Tibial nerve (tissue), 4 donors: ENCODE measurements around the gene SPCS1. TPM values are rescaled to one million over a fixed set of nuclear protein-coding genes. Genes with fewer than 3 reads are reported as not detected.
"Not testable (repeated sequence)": the region's sequence is repeated elsewhere in the genome, so short reads cannot be mapped to it uniquely, and the experiment has no call there.

Source experiments
- DNase-seq, 2 donors: peaks; one replicate each; pipeline ENCODE4 v3.0.0-alpha.2; 2019; ENCODE audit warnings: low spot score in 2 of 2
- H3K27ac ChIP-seq, 4 donors: fragments of 200-600 bp; sonication (generic) in 3 of 4; one replicate each; pipeline ENCODE4 v1.5.1; 2017 to 2019; ENCODE audit warnings: mild to moderate bottlenecking in 1 of 4
- H3K27me3 ChIP-seq, 2 donors: fragments of 200-600 bp; sonication (generic) in 1 of 2; one replicate each; pipeline versions ENCODE4 v1.5.1 to v1.6.0; 2017 to 2019
- H3K36me3 ChIP-seq, 3 donors: fragments of 200-600 bp; sonication (generic); one replicate each; pipeline ENCODE4 v1.5.1; 2018 to 2019
- H3K4me1 ChIP-seq, 4 donors: fragments of 200-600 bp; sonication (generic) in 3 of 4; one replicate each; pipeline ENCODE4 v1.5.1; 2017 to 2019
- H3K4me3 ChIP-seq, 4 donors: fragments of 200-600 bp; sonication (generic) in 3 of 4; one replicate each; pipeline ENCODE4 v1.5.1; 2017 to 2019; ENCODE audit warnings: mild to moderate bottlenecking in 1 of 4, moderate library complexity in 1 of 4
- H3K9me3 ChIP-seq, 4 donors: fragments of 200-600 bp; sonication (generic) in 3 of 4; one replicate each; pipeline ENCODE4 v1.5.1; 2017 to 2019
- CTCF ChIP-seq, 5 experiments: fragments of 200-600 bp in 3 of 5; fragments of 450-650 bp in 2 of 5; sonication (generic) in 3 of 5; IDR thresholded peaks; one replicate each; pipeline ENCODE4 v1.5.1; 2016 to 2019; ENCODE audit warnings: antibody characterized with exemption in 5 of 5, mild to moderate bottlenecking in 3 of 5, moderate library complexity in 2 of 5
- EP300 ChIP-seq, 2 donors: sonication (generic); formaldehyde crosslinking; IDR thresholded peaks; one replicate each; pipeline ENCODE4 v1.6.1; 2017; ENCODE audit warnings: antibody characterized with exemption in 2 of 2, mild to moderate bottlenecking in 1 of 2
- POLR2A ChIP-seq, 2 donors: fragments of 450-650 bp; IDR thresholded peaks; one replicate each; pipeline ENCODE4 v1.6.1; 2017; ENCODE audit warnings: antibody characterized with exemption in 2 of 2, mild to moderate bottlenecking in 2 of 2, moderate library complexity in 2 of 2
- WGBS, 2 donors: methylation state at CpG; one replicate each; pipeline ENCODE4 v1.1.5; 2018; 5-methylcytosine and 5-hydroxymethylcytosine counted together
- total RNA-seq, 4 donors: library from RNA; depleted of rRNA; stranded (reverse); fragments of >200 nt; gene quantifications; one replicate each; pipeline ENCODE4 v1.1.0, GENCODE V29; 2016

The SPCS1 gene
- total RNA-seq, result 100 to 1,000 TPM in 1 of 4 donors, 10 to 100 TPM in 3; 58.8 to 123 (median 77.4) TPM

- TF ChIP-seq EP300 (IDR thresholded peaks at IDR 0.05) (peak; percentile 59 to 88), POLR2A (IDR thresholded peaks at IDR 0.05) (peak; percentile 23 to 62), CTCF (IDR thresholded peaks at IDR 0.05) (peak in 2 of 5 experiments; percentile 35 to 54)
- Histone ChIP-seq H3K27me3 (no peaks in the 10 kb centered on the region), H3K4me3 (peak within 1 kb of the TSS; percentile 79 to 96 (median 84)), H3K27ac (peak within 1 kb of the TSS; percentile 72 to 94 (median 85)), H3K9me3 (no peaks in the 10 kb centered on the region), H3K36me3 (peaks cover 0 to 32% (median 2%) of the 10 kb centered on the region in 3 donors), H3K4me1 (peaks cover 0 to 56% (median 30%) of the 10 kb centered on the region in 4 donors)
- 1% methylated on average over 35 to 62 of the region's 94 CpGs for WGBS, 2 donors
- peak; percentile 59 to 68 for DNase-seq
Measured at GRCh38 chr3:52705688-52706686, at the start of gene SPCS1, which contains the start of gene GLT8D1. Gene SPCS1, plus strand, starts transcription at chr3:52706106. Its CDS starts 141 bp downstream, at chr3:52706247. Gene GLT8D1, minus strand, starts transcription at chr3:52705791. Its CDS starts 5,331 bp downstream, at chr3:52700460.

GRCh38 chr3:52660046-52660445, 45.9 kb upstream of the SPCS1 start:
- Histone ChIP-seq H3K27me3 (no peaks in the 10 kb centered on the region), H3K9me3 (no peaks in the 10 kb centered on the region), H3K36me3 (peaks cover 4 to 97% (median 20%) of the 10 kb centered on the region in 3 donors), H3K27ac (no peak overlapping the region), H3K4me3 (no peak overlapping the region), H3K4me1 (no peaks in the 10 kb centered on the region)
- DNase-seq, result no peak
- 60 to 83% methylated on average over 3 of the region's 3 CpGs for WGBS, 2 donors
- TF ChIP-seq POLR2A (IDR thresholded peaks at IDR 0.05), result no peak

- DNase-seq, result no peak
- Histone ChIP-seq H3K36me3 (peaks cover 4 to 96% (median 9%) of the 10 kb centered on the region in 3 donors), H3K27me3 (no peaks in the 10 kb centered on the region), H3K27ac (no peak overlapping the region), H3K4me1 (no peaks in the 10 kb centered on the region), H3K4me3 (no peak overlapping the region), H3K9me3 (no peaks in the 10 kb centered on the region)
- WGBS, 2 donors, result 90 to 92% methylated on average over 3 of the region's 3 CpGs
- TF ChIP-seq EP300 (IDR thresholded peaks at IDR 0.05) (no peak), CTCF (IDR thresholded peaks at IDR 0.05) (no peak), POLR2A (IDR thresholded peaks at IDR 0.05) (no peak)
Measured at GRCh38 chr3:52663098-52663497, 42.8 kb upstream of the SPCS1 start.

GRCh38 chr3:52670621-52671521, 35.0 kb upstream of the SPCS1 start:
- peaks cover 0 to 22% (median 11%) of the 10 kb centered on the region in 4 donors for H3K4me1 ChIP-seq
- peaks cover 0 to 61% (median 0%) of the 10 kb centered on the region in 3 donors for H3K36me3 ChIP-seq
- no peak for DNase-seq
- peak overlapping the region in 2 of 4 donors; percentile 43 to 80 for H3K27ac ChIP-seq
- TF ChIP-seq EP300 (IDR thresholded peaks at IDR 0.05) (peak in 1 of 2 donors; percentile 29), POLR2A (IDR thresholded peaks at IDR 0.05) (no peak)
- WGBS, 2 donors, result 52 to 65% methylated on average over 9 of the region's 9 CpGs
- no peaks in the 10 kb centered on the region for H3K27me3 ChIP-seq
- no peaks in the 10 kb centered on the region for H3K9me3 ChIP-seq
- no peak overlapping the region for H3K4me3 ChIP-seq

- no peak overlapping the region for H3K4me3 ChIP-seq
- H3K4me1 ChIP-seq, result peaks cover 0 to 22% (median 11%) of the 10 kb centered on the region in 4 donors
- TF ChIP-seq CTCF (IDR thresholded peaks at IDR 0.05) (no peak), POLR2A (IDR thresholded peaks at IDR 0.05) (no peak), EP300 (IDR thresholded peaks at IDR 0.05) (no peak)
- 38 to 52% methylated on average over 1 of the region's 1 CpG for WGBS, 2 donors
- DNase-seq, result no peak
- no peaks in the 10 kb centered on the region for H3K27me3 ChIP-seq
- H3K36me3 ChIP-seq, result peaks cover 0 to 61% (median 0%) of the 10 kb centered on the region in 3 donors
- no peaks in the 10 kb centered on the region for H3K9me3 ChIP-seq
- peak overlapping the region in 2 of 4 donors; percentile 43 to 65 for H3K27ac ChIP-seq
Measured at GRCh38 chr3:52671676-52672075, 34.2 kb upstream of the SPCS1 start.

GRCh38 chr3:52676201-52676600, 29.7 kb upstream of the SPCS1 start:
- 50 to 84% methylated on average over 3 of the region's 3 CpGs for WGBS, 2 donors

More at GRCh38 chr3:52676201-52676600, 29.7 kb upstream of the SPCS1 start:
- not testable (repeated sequence) for H3K9me3 ChIP-seq, H3K27me3 ChIP-seq, H3K27ac ChIP-seq, DNase-seq, H3K4me3 ChIP-seq
- H3K36me3 ChIP-seq, result peaks cover 3 to 75% (median 11%) of the 10 kb centered on the region in 3 donors
- H3K4me1 ChIP-seq, result peaks cover 0 to 36% (median 16%) of the 10 kb centered on the region in 4 donors
